B cell (primary cell): ENCODE data around the gene GNA12. TPM values are rescaled to one million over a fixed set of nuclear protein-coding genes. Genes with fewer than 3 reads are reported as not detected.

Experiments
- ATAC-seq: fragments of 200-7000 bp; cut with Tn5 transposase; one replicate; pipeline ENCODE4 v1.10.0; 2021; ENCODE audit warnings: low read depth, mild to moderate bottlenecking, moderate number of reproducible peaks, moderate library complexity
- CTCF ChIA-PET: fragments of 350-600 bp; sonication (Branson Sonifier 250); formaldehyde crosslinking; loops from one replicate; lab custom pipeline; 2021; ENCODE audit warnings: antibody characterized with exemption, inconsistent platforms; lab: Charles Lee
- POLR2A ChIA-PET: fragments of 350-600 bp; sonication (Branson Sonifier 250); formaldehyde crosslinking; loops from one replicate; lab custom pipeline; 2021; ENCODE audit warnings: antibody characterized with exemption; lab: Charles Lee
- DNase-seq: peaks from one replicate; pipeline ENCODE4 v3.0.0; 2013
- H2AFZ ChIP-seq: 2 replicates; pipeline ENCODE4 v1.6.1; 2012; ENCODE audit warnings: mild to moderate bottlenecking, low read depth, low read length; ENCODE audit not compliant: insufficient read depth, poor library complexity, severe bottlenecking
- H3K27ac ChIP-seq, 2 donors: 1 replicate in 1 of 2; 2 replicates in 1 of 2; pipeline ENCODE4 v1.5.1; 2012 to 2013; ENCODE audit warnings: low read length in 2 of 2, mild to moderate bottlenecking in 2 of 2, moderate library complexity in 1 of 2
- H3K27me3 ChIP-seq, 4 experiments: fragments of 200-600 bp in 1 of 4; sonication (generic) in 1 of 4; replicated peaks in 1 of 4; 1 replicate in 2 of 4; 2 replicates in 2 of 4; pipeline versions ENCODE4 v1.6.1 to v1.7.0; 2013 to 2016; ENCODE audit warnings: low read length in 3 of 4, mild to moderate bottlenecking in 2 of 4, mixed read lengths in 1 of 4, moderate library complexity in 1 of 4; ENCODE audit not compliant: insufficient read depth in 4 of 4, control insufficient read depth in 3 of 4; ENCODE audit errors: control extremely low read depth in 1 of 4
- H3K36me3 ChIP-seq, 2 experiments: replicated peaks in 1 of 2; 1 replicate in 1 of 2; 2 replicates in 1 of 2; pipeline versions ENCODE4 v1.6.1 to v1.7.1; 2013; ENCODE audit warnings: low read length in 1 of 2; ENCODE audit not compliant: insufficient read depth in 2 of 2, control insufficient read depth in 1 of 2; ENCODE audit errors: control extremely low read depth in 1 of 2, extremely low read depth in 1 of 2
- H3K4me1 ChIP-seq, 2 donors: fragments of 200-600 bp in 1 of 2; sonication (generic) in 1 of 2; 1 replicate in 1 of 2; 2 replicates in 1 of 2; pipeline versions ENCODE4 v1.5.1 to v1.6.1; 2013 to 2017; ENCODE audit warnings: low read length in 2 of 2; ENCODE audit not compliant: control insufficient read depth in 2 of 2, insufficient read depth in 2 of 2
- H3K4me2 ChIP-seq: replicated peaks from 2 replicates; pipeline ENCODE3; 2012; ENCODE audit warnings: mild to moderate bottlenecking, low read depth, low read length; ENCODE audit not compliant: poor library complexity, severe bottlenecking
- H3K4me3 ChIP-seq, 5 experiments: fragments of 200-600 bp in 1 of 5; sonication (generic) in 1 of 5; 1 replicate in 3 of 5; 2 replicates in 2 of 5; pipeline versions ENCODE4 v1.5.1 to v1.7.0; 2011 to 2016; ENCODE audit warnings: low read length in 4 of 5, mild to moderate bottlenecking in 4 of 5, low read depth in 2 of 5, control low read depth in 1 of 5, moderate library complexity in 1 of 5; ENCODE audit not compliant: insufficient read depth in 1 of 5; ENCODE audit errors: control extremely low read depth in 1 of 5, extremely low read depth in 1 of 5
- H3K79me2 ChIP-seq: fragments of 200-600 bp; sonication (generic); one replicate; pipeline ENCODE4 v1.6.0; 2016; ENCODE audit warnings: low read length; ENCODE audit not compliant: control insufficient read depth, insufficient read depth
- H3K9ac ChIP-seq: fragments of 200-600 bp; sonication (generic); 2 replicates; pipeline ENCODE4 v1.6.1; 2017; ENCODE audit warnings: mild to moderate bottlenecking, low read length, moderate library complexity
- H3K9me3 ChIP-seq, 3 donors: one replicate each; pipeline versions ENCODE4 v1.6.1 to v1.7.1; 2013; ENCODE audit warnings: low read length in 2 of 3; ENCODE audit not compliant: control insufficient read depth in 2 of 3, insufficient read depth in 1 of 3; ENCODE audit errors: control extremely low read depth in 1 of 3
- H4K20me1 ChIP-seq: 2 replicates; pipeline ENCODE4 v1.6.0; 2012; ENCODE audit warnings: mild to moderate bottlenecking, low read length; ENCODE audit not compliant: insufficient read depth, control insufficient read depth, poor library complexity, severe bottlenecking
- H3K27ac Mint-ChIP-seq: one replicate; pipeline ENCODE4 v1.8.0; 2021; ENCODE audit warnings: mixed read lengths
- H3K27me3 Mint-ChIP-seq: one replicate; pipeline ENCODE4 v1.8.0; 2021; ENCODE audit warnings: mixed read lengths
- H3K4me1 Mint-ChIP-seq: one replicate; pipeline ENCODE4 v1.8.0; 2021; ENCODE audit warnings: mixed read lengths
- H3K4me3 Mint-ChIP-seq: one replicate; pipeline ENCODE4 v1.8.0; 2021; ENCODE audit warnings: mixed read lengths
- H3K9me3 Mint-ChIP-seq: one replicate; pipeline ENCODE4 v1.8.0; 2022; ENCODE audit warnings: mixed read lengths; ENCODE audit not compliant: insufficient read depth
- CTCF ChIP-seq: fragments of 200-600 bp; IDR thresholded peaks from one replicate; pipeline ENCODE4 v1.8.0; 2022; ENCODE audit warnings: antibody characterized with exemption, mild to moderate bottlenecking
- EZH2 ChIP-seq: IDR thresholded peaks from 2 replicates; pipeline ENCODE4 v1.6.1; 2012; ENCODE audit warnings: borderline replicate concordance, low read depth, mild to moderate bottlenecking, moderate library complexity, low read length; ENCODE audit not compliant: insufficient read depth, poor library complexity, severe bottlenecking
- WGBS: methylation state at CpG from one replicate; pipeline ENCODE4 v1.1.5; 2013; ENCODE audit warnings: missing lambda C conversion rate; ENCODE audit not compliant: insufficient coverage; 5-methylcytosine and 5-hydroxymethylcytosine counted together
- intact Hi-C: fragments of 100-400 bp; cut with micrococcal nuclease; formaldehyde crosslinking; loops from one replicate; pipeline ENCODE4 v1.10.0; 2022
- polyA plus RNA-seq: library from polyadenylated mRNA; depleted of rRNA; stranded (reverse); fragments of >200 nt; gene quantifications from 2 replicates; pipeline ENCODE4 v1.2.3, GENCODE V29; 2012
- total RNA-seq, 2 donors: library from RNA; stranded (reverse); fragments of 120-200 nt in 1 of 2; gene quantifications; 1 replicate in 1 of 2; 2 replicates in 1 of 2; pipeline versions ENCODE4 v1.2.3 to v1.2.4, GENCODE V29; 2013 to 2022

GNA12 gene
- total and polyA plus RNA-seq, 2 donors (not counting 1 experiment from before 2014, with no cell fraction given), result 34.6 to 110 TPM

- no peak overlapping the region for H3K27ac ChIP-seq
- intact Hi-C loops, result no loop called here
- no peaks in the 10 kb centered on the region for H3K9me3 Mint-ChIP-seq
- H3K4me1 Mint-ChIP-seq, result peaks cover 41% of the 10 kb centered on the region
- CTCF ChIA-PET, result interaction anchor here (0.7 to 1.4 kb wide), 2 partner anchors 16 to 31 kb away, joined by 3 read pairs; no protein-coding TSS in a partner anchor
- DNase-seq, result no peak
- peaks cover 0 to 50% of the 10 kb centered on the region in 2 experiments for H3K36me3 ChIP-seq
- no peak overlapping the region for H3K4me2 ChIP-seq
- no peak overlapping the region for H3K4me3 Mint-ChIP-seq
- H3K27me3 ChIP-seq, result no peaks in the 10 kb centered on the region
- peaks cover 12 to 21% of the 10 kb centered on the region in 2 donors for H3K4me1 ChIP-seq
- POLR2A ChIA-PET, result no interaction called here
- H3K4me3 ChIP-seq, result no peak overlapping the region
- no peak overlapping the region for H3K9ac ChIP-seq
- H3K79me2 ChIP-seq, result peaks cover 99% of the 10 kb centered on the region
- H2AFZ ChIP-seq, result no peak overlapping the region
- H3K9me3 ChIP-seq, result peaks cover 0 to 1% (median 0%) of the 10 kb centered on the region in 3 donors
- WGBS, result 96% methylated on average over 14 of the region's 19 CpGs
- TF ChIP-seq EZH2, result no peak
- TF ChIP-seq CTCF, result no peak
- H4K20me1 ChIP-seq, result peaks cover 41% of the 10 kb centered on the region
- ATAC-seq, result no peak
- H3K27ac Mint-ChIP-seq, result no peak overlapping the region
- no peaks in the 10 kb centered on the region for H3K27me3 Mint-ChIP-seq
Observed at GRCh38 chr7:2833083-2833910, 10.8 kb downstream of the GNA12 start.

GRCh38 chr7:2832461-2832860, 11.6 kb downstream of the GNA12 start:
- H3K9me3 ChIP-seq, result no peaks in the 10 kb centered on the region
- H3K4me1 ChIP-seq, result peaks cover 4 to 13% of the 10 kb centered on the region in 2 donors
- Mint-ChIP-seq H3K9me3 (no peaks in the 10 kb centered on the region), H3K27ac (no peak overlapping the region), H3K4me3 (no peak overlapping the region), H3K27me3 (no peaks in the 10 kb centered on the region), H3K4me1 (peaks cover 35% of the 10 kb centered on the region)
- peaks cover 43% of the 10 kb centered on the region for H4K20me1 ChIP-seq
- WGBS, result 97% methylated on average over 11 of the region's 12 CpGs
- intact Hi-C loops, result no loop called here
- no peak for DNase-seq
- no peak overlapping the region for H3K4me2 ChIP-seq
- H2AFZ ChIP-seq, result no peak overlapping the region
- no peak for ATAC-seq
- peaks cover 99% of the 10 kb centered on the region for H3K79me2 ChIP-seq
- H3K36me3 ChIP-seq, result peaks cover 0 to 55% of the 10 kb centered on the region in 2 experiments
- no peak overlapping the region for H3K4me3 ChIP-seq
- ChIA-PET CTCF (interaction anchor here (0.7 to 1.4 kb wide), 2 partner anchors 17 to 32 kb away, joined by 3 read pairs; no protein-coding TSS in a partner anchor), POLR2A (no interaction called here)
- no peak overlapping the region for H3K9ac ChIP-seq
- no peaks in the 10 kb centered on the region for H3K27me3 ChIP-seq
- TF ChIP-seq CTCF (no peak), EZH2 (no peak)
- no peak overlapping the region for H3K27ac ChIP-seq
